WERI-Rb-1 (cell line): Measurements from ENCODE around the gene UGT2A3.

Experiments
- DNase-seq: peaks from one replicate; pipeline ENCODE4 v3.0.0-alpha.2; 2020
- H3K27ac ChIP-seq: fragments of 250-450 bp; sonication (Bioruptor Pico); 2 replicates; pipeline ENCODE4 v1.5.1; 2020; ENCODE audit warnings: mild to moderate bottlenecking, moderate library complexity
- H3K27me3 ChIP-seq: fragments of 250-450 bp; sonication (Bioruptor Pico); 2 replicates; pipeline ENCODE4 v1.5.1; 2021; ENCODE audit warnings: mild to moderate bottlenecking, low read depth, moderate library complexity; ENCODE audit not compliant: insufficient read depth, severe bottlenecking
- H3K36me3 ChIP-seq: fragments of 250-450 bp; sonication (Bioruptor Pico); 2 replicates; pipeline ENCODE4 v1.5.1; 2020; ENCODE audit warnings: mild to moderate bottlenecking, moderate library complexity
- H3K4me3 ChIP-seq: 2 replicates; pipeline ENCODE4 v1.5.1; 2011; ENCODE audit warnings: low read depth, mild to moderate bottlenecking, control low read depth, low read length
- H3K9me3 ChIP-seq: fragments of 250-450 bp; sonication (Bioruptor Pico); 2 replicates; pipeline ENCODE4 v1.5.1; 2021; ENCODE audit warnings: mild to moderate bottlenecking, moderate library complexity; ENCODE audit not compliant: severe bottlenecking
- CTCF ChIP-seq: IDR thresholded peaks from 2 replicates; pipeline ENCODE4 v1.5.1; 2011; ENCODE audit warnings: low read depth, mild to moderate bottlenecking, control low read depth, inconsistent platforms, low read length

Gene UGT2A3

GRCh38 chr4:68951078-68951805, at the start of gene UGT2A3:
TSS of gene UGT2A3 (minus strand) at chr4:68951804. CDS start at chr4:68951760, 44 bp downstream.
- Histone ChIP-seq H3K36me3 (no peaks in the 10 kb centered on the region), H3K4me3 (no peak within 1 kb of the TSS), H3K9me3 (no peaks in the 10 kb centered on the region), H3K27ac (no peak within 1 kb of the TSS), H3K27me3 (no peaks in the 10 kb centered on the region)
- DNase-seq, result no peak
- TF ChIP-seq CTCF, result no peak

- Histone ChIP-seq H3K4me3 (no peak overlapping the region), H3K36me3 (no peaks in the 10 kb centered on the region), H3K27me3 (no peaks in the 10 kb centered on the region), H3K27ac (no peak overlapping the region), H3K9me3 (no peaks in the 10 kb centered on the region)
- no peak for TF ChIP-seq CTCF
- no peak for DNase-seq
Observed at GRCh38 chr4:68997040-68997439, 45.4 kb upstream of the UGT2A3 start.

- Histone ChIP-seq H3K27ac (no peak overlapping the region), H3K36me3 (no peaks in the 10 kb centered on the region), H3K4me3 (no peak overlapping the region), H3K9me3 (no peaks in the 10 kb centered on the region), H3K27me3 (no peaks in the 10 kb centered on the region)
- no peak for TF ChIP-seq CTCF
- no peak for DNase-seq
Observed at GRCh38 chr4:68995292-68995691, 43.7 kb upstream of the UGT2A3 start.

GRCh38 chr4:68987007-68987406, 35.4 kb upstream of the UGT2A3 start:
- Histone ChIP-seq H3K27me3 (no peaks in the 10 kb centered on the region), H3K4me3 (no peak overlapping the region), H3K36me3 (no peaks in the 10 kb centered on the region), H3K27ac (no peak overlapping the region), H3K9me3 (no peaks in the 10 kb centered on the region)
- no peak for TF ChIP-seq CTCF
- no peak for DNase-seq

GRCh38 chr4:68985442-68985841, 33.8 kb upstream of the UGT2A3 start:
- no peak for TF ChIP-seq CTCF
- Histone ChIP-seq H3K27me3 (no peaks in the 10 kb centered on the region), H3K9me3 (no peaks in the 10 kb centered on the region), H3K27ac (no peak overlapping the region), H3K4me3 (no peak overlapping the region), H3K36me3 (no peaks in the 10 kb centered on the region)
- DNase-seq, result no peak

- H3K27ac ChIP-seq, result no peak overlapping the region
- no peaks in the 10 kb centered on the region for H3K27me3 ChIP-seq
- H3K9me3 ChIP-seq, result no peaks in the 10 kb centered on the region
- no peak for DNase-seq
- no peaks in the 10 kb centered on the region for H3K36me3 ChIP-seq
- H3K4me3 ChIP-seq, result no peak overlapping the region
- no peak for TF ChIP-seq CTCF
Observed at GRCh38 chr4:68984947-68985346, 33.3 kb upstream of the UGT2A3 start.
